Right lobe of liver (tissue), 4 donors: Measurements from ENCODE around the gene RARRES2.
"Not testable (repeated sequence)": the region's sequence is repeated elsewhere in the genome, so short reads cannot be mapped to it uniquely, and the experiment has no call there.

Experiments used
- POLR2A ChIP-seq: fragments of 450-650 bp; IDR thresholded peaks from one replicate; pipeline ENCODE4 v1.6.1; 2017; ENCODE audit warnings: antibody characterized with exemption, mild to moderate bottlenecking
- TF ChIP-seq, protein P1 (sequence below), 4 donors: fragments of 200-600 bp in 3 of 4; fragments of 450-650 bp in 1 of 4; IDR thresholded peaks; one replicate each; pipeline versions ENCODE4 v1.5.1 to v1.8.0; 2016 to 2022; ENCODE audit warnings: antibody characterized with exemption in 4 of 4, mild to moderate bottlenecking in 2 of 4
- donor health status: DM: no; HTN: no; CAD: no.
- donor health status: DM: no; HTN: no; CAD: no.
- donor health status: DM: no; HTN: yes; CAD: no.

GRCh38 chr7:150305903-150306284, 35.5 kb downstream of the RARRES2 start:
- TF ChIP-seq, protein P1, sequence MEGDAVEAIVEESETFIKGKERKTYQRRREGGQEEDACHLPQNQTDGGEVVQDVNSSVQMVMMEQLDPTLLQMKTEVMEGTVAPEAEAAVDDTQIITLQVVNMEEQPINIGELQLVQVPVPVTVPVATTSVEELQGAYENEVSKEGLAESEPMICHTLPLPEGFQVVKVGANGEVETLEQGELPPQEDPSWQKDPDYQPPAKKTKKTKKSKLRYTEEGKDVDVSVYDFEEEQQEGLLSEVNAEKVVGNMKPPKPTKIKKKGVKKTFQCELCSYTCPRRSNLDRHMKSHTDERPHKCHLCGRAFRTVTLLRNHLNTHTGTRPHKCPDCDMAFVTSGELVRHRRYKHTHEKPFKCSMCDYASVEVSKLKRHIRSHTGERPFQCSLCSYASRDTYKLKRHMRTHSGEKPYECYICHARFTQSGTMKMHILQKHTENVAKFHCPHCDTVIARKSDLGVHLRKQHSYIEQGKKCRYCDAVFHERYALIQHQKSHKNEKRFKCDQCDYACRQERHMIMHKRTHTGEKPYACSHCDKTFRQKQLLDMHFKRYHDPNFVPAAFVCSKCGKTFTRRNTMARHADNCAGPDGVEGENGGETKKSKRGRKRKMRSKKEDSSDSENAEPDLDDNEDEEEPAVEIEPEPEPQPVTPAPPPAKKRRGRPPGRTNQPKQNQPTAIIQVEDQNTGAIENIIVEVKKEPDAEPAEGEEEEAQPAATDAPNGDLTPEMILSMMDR (IDR thresholded peaks at IDR 0.05): not testable (repeated sequence)
- not testable (repeated sequence) for TF ChIP-seq POLR2A
